HS-27A (cell line): ENCODE measurements around the gene PLEKHA6.

ENCODE experiments used
- DNase-seq: peaks from one replicate; pipeline ENCODE4 v3.0.0-alpha.2; 2012; ENCODE audit warnings: low read depth, missing footprints

Gene PLEKHA6

DNA sequence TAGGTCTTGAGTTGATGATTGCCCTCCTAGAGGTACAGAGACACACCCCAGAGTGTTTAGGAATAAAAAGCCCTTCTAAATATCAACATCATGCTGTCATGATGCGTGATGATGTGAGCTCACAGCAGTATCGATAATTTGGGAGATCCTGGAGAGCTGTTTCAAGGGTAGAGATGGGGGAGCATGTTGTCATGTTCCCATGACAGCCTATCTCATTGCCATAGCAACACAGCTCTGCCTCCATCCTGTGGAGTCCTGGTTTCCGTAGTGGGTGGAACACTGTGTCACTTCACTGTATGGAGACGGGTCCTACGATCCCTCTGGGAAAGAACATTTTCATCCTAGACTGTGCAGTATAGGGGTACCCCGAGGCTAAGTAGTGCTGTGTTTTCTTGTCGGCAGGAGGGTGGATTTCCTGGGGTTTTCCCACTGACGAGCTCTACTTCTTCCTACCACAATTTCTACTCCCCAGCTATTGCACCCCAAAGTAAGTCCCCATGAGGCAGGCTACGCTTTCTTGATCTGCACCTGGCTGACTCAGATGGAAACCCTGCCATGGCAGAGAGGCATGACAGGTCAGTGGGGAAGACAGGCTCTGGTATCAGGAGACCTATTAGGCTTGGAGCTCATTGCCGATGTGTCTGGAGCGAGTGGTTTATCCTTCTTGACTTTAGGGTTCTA is 170.6 kb downstream of the PLEKHA6 start:
- DNase-seq, result no peak

DNA sequence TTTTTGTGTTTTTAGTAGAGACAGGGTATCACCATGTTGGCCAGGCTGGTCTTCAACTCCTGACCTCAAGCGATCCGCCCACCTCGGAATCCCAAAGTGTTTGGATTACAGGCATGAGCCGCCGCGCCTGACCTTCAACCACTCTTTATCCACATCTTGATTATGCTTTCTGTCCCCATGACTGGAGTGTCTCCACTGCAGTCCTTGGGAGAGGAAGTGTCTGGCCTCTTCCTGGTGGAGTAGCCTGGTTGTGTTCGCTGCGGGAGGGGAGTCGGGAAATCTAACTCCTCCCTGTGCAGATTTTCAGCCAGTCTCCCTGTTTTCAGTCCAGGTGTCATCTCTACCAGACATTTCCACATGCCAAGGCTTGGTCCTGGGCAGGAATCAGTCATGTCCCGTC is 173.1 kb downstream of the PLEKHA6 start:
- DNase-seq, result no peak

DNA sequence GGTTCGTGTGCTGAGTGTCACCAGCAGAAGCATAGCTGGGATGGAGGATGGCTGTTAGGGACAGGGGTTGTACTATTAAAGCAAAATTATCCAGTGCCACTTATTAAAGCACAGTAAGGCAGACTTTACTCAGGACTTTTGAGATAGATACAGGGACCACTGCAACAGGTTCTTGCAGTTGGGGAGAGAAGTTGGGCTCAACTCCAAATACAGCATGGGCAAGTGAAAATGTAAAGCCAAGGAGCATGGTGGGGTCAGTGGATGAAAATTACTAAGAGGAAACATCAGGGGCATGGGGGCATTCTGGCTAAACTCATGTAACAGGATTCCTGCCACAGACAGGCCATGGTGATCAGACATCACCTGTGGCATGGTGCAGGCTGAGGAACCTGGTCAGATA is 178.6 kb downstream of the PLEKHA6 start:
- no peak for DNase-seq

DNA sequence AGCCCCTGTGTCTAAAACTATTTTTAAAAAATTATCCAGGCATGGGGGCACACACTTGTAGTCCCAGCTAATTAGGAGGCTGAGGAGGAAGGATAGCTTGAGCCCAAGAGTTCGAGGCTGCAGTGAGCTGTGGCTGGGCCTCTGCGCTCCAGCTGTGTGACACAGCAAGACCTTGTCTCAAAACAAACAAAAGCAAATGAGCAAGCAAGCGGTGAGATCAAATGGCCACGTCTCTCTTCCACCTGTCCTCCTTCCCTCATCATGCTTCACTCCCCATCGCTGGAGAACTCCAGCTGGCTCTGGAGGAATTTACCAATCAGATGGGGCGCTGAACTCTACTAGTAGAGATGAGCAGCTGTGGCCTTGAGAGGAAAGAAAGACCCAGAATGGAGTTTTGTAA is 179.6 kb downstream of the PLEKHA6 start:
- DNase-seq, result no peak

DNA sequence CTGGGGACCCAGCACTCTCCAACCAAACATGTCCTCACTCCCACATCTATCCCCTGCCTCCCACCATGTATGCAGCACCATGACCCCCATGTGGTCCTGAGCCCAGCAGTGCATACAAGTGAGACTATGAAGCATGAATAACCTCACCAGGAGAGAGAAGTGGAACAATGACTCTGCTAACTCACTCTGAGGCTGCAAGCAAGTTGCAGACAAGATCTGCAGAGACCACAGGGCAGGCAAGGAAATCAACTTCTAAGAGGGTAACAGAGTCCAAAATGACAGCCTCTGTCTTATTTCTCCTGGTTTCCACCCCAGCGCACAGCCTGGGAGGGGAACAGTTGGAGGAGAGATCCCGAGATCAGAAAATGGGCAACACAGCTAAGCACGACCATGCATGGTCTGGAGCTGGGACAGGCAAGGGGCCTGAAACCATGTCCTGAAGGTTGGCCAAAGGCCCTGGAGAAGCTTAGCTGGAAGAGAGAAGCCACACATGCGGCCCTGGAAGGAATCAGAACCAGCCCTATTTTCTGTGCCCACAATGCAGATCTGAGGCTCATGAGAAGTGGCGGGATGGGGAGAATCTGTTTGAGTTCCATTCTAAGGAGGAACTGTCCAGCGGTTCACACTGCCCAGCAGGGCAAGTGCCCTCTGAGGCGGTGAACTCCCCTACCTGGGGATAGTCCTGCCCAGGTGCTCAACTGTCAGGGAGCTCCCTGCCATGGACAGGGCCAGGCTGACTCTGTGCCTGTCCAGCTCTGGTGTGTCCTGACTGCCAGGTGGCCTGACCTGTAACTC is 181.0 kb downstream of the PLEKHA6 start:
- no peak for DNase-seq

- DNase-seq, result no peak
Observed at GRCh38 chr1:204177133-204177532, 182.6 kb downstream of the PLEKHA6 start.

DNA sequence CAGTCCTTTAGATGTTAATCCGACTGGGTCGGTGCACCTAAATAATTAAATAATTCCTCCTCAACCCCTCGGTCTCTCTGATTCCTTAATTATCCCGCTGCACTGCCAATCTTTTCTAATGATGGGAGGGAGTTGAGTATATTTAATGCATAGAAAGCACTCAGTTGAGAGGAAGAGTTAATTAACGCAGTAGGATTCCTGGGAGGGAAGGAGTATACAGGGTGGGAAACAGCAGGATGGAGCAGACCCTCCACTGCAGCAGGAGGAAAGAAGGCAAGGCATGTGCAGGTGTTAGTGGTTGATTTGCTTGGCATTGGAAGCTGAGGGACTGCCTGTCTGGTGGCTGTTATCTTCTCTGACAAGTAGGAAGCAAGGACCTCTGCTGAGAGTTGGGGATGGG is 183.7 kb downstream of the PLEKHA6 start:
- no peak for DNase-seq

- DNase-seq, result no peak
Observed at GRCh38 chr1:204174958-204175357, 184.8 kb downstream of the PLEKHA6 start.

DNA sequence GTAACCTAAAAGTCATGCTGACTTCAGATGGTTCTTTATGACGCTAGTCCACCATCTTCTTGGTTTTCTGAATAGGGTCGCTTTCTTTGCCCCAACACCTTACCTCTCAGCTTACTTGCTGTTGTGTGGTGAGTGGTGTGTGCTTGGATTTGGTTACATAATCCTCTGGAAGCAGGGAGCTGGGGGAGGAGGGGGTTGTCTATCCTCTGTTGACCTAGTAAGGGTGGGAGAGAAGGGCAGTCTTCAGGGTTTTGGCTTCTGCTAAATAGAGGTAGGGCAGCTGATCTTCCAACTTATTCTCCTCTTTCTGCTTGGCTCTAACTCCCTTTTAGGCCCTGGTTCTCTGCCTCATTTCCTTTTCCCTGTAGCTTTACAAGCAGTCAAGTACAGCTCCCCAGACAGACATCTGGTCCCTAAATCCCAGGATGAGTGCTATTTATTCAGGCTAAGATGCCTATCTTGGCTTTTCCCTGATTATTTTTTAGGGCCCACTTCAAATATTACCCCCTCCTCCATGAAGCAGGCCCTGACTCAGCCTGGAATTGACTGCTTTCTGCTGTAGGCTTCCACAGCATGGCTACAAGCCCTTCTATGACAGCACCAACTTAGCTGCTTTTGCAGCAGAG is 187.2 kb downstream of the PLEKHA6 start:
- no peak for DNase-seq

- peak; percentile 41 for DNase-seq
Observed at GRCh38 chr1:204171751-204172178, 188.0 kb downstream of the PLEKHA6 start.

DNA sequence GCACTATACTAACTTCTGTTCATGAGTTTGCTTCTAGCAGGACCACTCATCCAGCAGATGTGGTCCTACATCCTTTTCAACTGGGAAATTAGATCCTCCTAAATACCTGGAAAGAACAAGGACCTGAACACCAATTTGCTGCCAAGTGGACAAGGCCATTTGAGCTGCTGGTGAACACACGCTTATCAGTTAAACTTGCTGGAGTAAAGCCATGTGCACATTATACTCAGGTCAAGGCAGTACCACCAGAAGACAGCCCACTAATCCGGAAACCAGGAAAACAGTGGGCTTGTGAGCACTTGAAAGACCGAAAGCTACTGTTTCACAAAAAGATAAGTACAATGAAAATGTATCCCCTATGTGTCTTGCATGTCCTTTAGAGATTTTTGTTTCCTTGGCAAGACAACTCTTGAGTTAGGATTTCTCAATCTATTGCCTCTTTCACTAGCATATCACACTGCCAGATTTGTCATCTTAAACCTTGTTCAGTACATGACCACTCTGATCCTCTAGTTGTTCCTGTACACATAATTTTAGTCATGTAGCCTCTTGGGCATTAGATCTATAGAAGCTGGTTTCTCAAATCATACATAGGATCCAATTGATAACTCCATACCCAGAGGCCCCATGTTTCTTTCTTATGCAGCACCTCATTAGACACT is 189.1 kb downstream of the PLEKHA6 start:
- no peak for DNase-seq

- no peak for DNase-seq
Observed at GRCh38 chr1:204169858-204170257, 189.9 kb downstream of the PLEKHA6 start.
